GM12878 (cell line): ENCODE data around the gene PRAF2. TPM values are rescaled to one million over a fixed set of nuclear protein-coding genes. Genes with fewer than 3 reads are reported as not detected.

Experiments used
- ATAC-seq: fragments of 200-7000 bp; cut with Tn5 transposase; 3 replicates; pipeline ENCODE4 v1.9.1; 2020; ENCODE audit warnings: mild to moderate bottlenecking, moderate library complexity
- BruUV-seq: library from RNA; stranded (reverse); fragments of 400-500 nt; replicated peaks from 2 replicates; lab custom pipeline; 2021; lab: Mats Ljungman, UMichigan
- CTCF ChIA-PET: fragments of 300-600 bp; sonication (Branson Sonifier 250); formaldehyde crosslinking; extraction: SDS; loops from one replicate; lab custom pipeline; 2021; ENCODE audit warnings: inconsistent platforms; lab: Yijun Ruan, JAX
- POLR2A ChIA-PET: fragments of 350-600 bp; formaldehyde crosslinking; extraction: SDS; loops from one replicate; lab custom pipeline; 2021; ENCODE audit warnings: inconsistent platforms; lab: Charles Lee
- RAD21 ChIA-PET: fragments of 300-600 bp; sonication (Branson Sonifier 250); formaldehyde crosslinking; loops from one replicate; lab custom pipeline; 2023; ENCODE audit warnings: antibody characterized with exemption; ENCODE audit not compliant: unreplicated experiment; lab: Charles Lee
- SMC1A ChIA-PET: fragments of 300-600 bp; sonication (Branson Sonifier 250); formaldehyde crosslinking; loops from one replicate; lab custom pipeline; 2023; ENCODE audit not compliant: unreplicated experiment, uncharacterized antibody; lab: Charles Lee
- DNase-seq: peaks from one replicate; pipeline ENCODE4 v3.0.0-alpha.2; 2011; ENCODE audit warnings: low read depth, low spot score
- FAIRE-seq: peaks from 3 replicates; lab custom pipeline; 2011; peaks lifted over from hg19 to GRCh38; lab: Jason Lieb, UNC
- H2AFZ ChIP-seq: 2 replicates; pipeline ENCODE4 v1.6.0; 2011; ENCODE audit warnings: low read depth, low read length, control low read depth; ENCODE audit not compliant: control insufficient read depth
- H3K27ac ChIP-seq: 2 replicates; pipeline ENCODE4 v1.5.1; 2011; ENCODE audit warnings: control low read depth; ENCODE audit not compliant: control insufficient read depth, insufficient read depth
- H3K27me3 ChIP-seq, 2 experiments: replicated peaks in 1 of 2; 2 replicates each; pipeline versions ENCODE4 v1.6.0 to v1.6.1; 2011; ENCODE audit warnings: low read length in 1 of 2; ENCODE audit not compliant: control insufficient read depth in 2 of 2, insufficient read depth in 2 of 2
- H3K36me3 ChIP-seq, 2 experiments: 2 replicates each; pipeline ENCODE4 v1.5.1; 2011; ENCODE audit warnings: low read length in 1 of 2; ENCODE audit not compliant: control insufficient read depth in 2 of 2, insufficient read depth in 2 of 2
- H3K4me1 ChIP-seq: 2 replicates; pipeline ENCODE4 v1.6.1; 2011; ENCODE audit warnings: mild to moderate bottlenecking, low read length, moderate library complexity, mixed read lengths; ENCODE audit not compliant: control insufficient read depth, insufficient read depth
- H3K4me2 ChIP-seq: 2 replicates; pipeline ENCODE4 v1.6.0; 2011; ENCODE audit warnings: control low read depth; ENCODE audit not compliant: control insufficient read depth, insufficient read depth
- H3K4me3 ChIP-seq: fragments of 200-600 bp; sonication (generic); 2 replicates; pipeline ENCODE4 v1.5.1; 2016
- H3K79me2 ChIP-seq: 2 replicates; pipeline ENCODE4 v1.6.0; 2011; ENCODE audit warnings: low read length; ENCODE audit not compliant: control insufficient read depth, insufficient read depth
- H3K9ac ChIP-seq: 2 replicates; pipeline ENCODE4 v1.8.0; 2011; ENCODE audit warnings: low read length, control low read depth, mixed read lengths; ENCODE audit not compliant: control insufficient read depth, insufficient read depth
- H3K9me3 ChIP-seq: replicated peaks from 3 replicates; pipeline ENCODE4 v1.5.1; 2011; ENCODE audit warnings: mild to moderate bottlenecking, low read length; ENCODE audit not compliant: control insufficient read depth, insufficient read depth
- H4K20me1 ChIP-seq: 2 replicates; pipeline ENCODE4 v1.6.0; 2011; ENCODE audit not compliant: control insufficient read depth, insufficient read depth
- BACH1 ChIP-seq: fragments of 450-650 bp; IDR thresholded peaks from 2 replicates; pipeline ENCODE4 v1.6.1; 2017; ENCODE audit warnings: mild to moderate bottlenecking, borderline replicate concordance
- E2F8 ChIP-seq: fragments of 450-650 bp; IDR thresholded peaks from 2 replicates; pipeline ENCODE4 v1.6.1; 2018; ENCODE audit warnings: mild to moderate bottlenecking, low read depth, moderate library complexity; ENCODE audit not compliant: partially characterized antibody
- FOS ChIP-seq: IDR thresholded peaks from 3 replicates; pipeline ENCODE4 v1.6.1; 2011; ENCODE audit warnings: borderline replicate concordance; ENCODE audit not compliant: insufficient read length; ENCODE audit errors: extremely low read depth
- IKZF1 ChIP-seq: fragments of 450-650 bp; conservative IDR thresholded peaks from 2 replicates; pipeline ENCODE4 v1.6.1; 2017; ENCODE audit warnings: antibody characterized with exemption, mild to moderate bottlenecking
- JUND ChIP-seq: IDR thresholded peaks from 2 replicates; pipeline ENCODE4 v1.6.1; 2012; ENCODE audit warnings: low read depth, mild to moderate bottlenecking, low read length, improper control_type of control experiment, moderate library complexity
- NFIC ChIP-seq: IDR thresholded peaks from 2 replicates; pipeline ENCODE4 v1.6.1; 2012; ENCODE audit warnings: low read depth, mild to moderate bottlenecking, inconsistent platforms, low read length, moderate library complexity
- PAX5 ChIP-seq: IDR thresholded peaks from 2 replicates; pipeline ENCODE4 v1.6.1; 2011; ENCODE audit warnings: low read depth, low read length, borderline replicate concordance
- POLR2AphosphoS2 ChIP-seq: IDR thresholded peaks from 2 replicates; pipeline ENCODE4 v1.6.1; 2011; ENCODE audit warnings: low read depth, mild to moderate bottlenecking, low read length, improper control_type of control experiment, moderate library complexity
- POLR2AphosphoS5 ChIP-seq: IDR thresholded peaks from 2 replicates; pipeline ENCODE4 v1.6.1; 2011; ENCODE audit warnings: mild to moderate bottlenecking, low read length, inconsistent platforms
- USF1 ChIP-seq: IDR thresholded peaks from 2 replicates; pipeline ENCODE4 v1.6.1; 2011; ENCODE audit warnings: borderline replicate concordance, low read depth, mild to moderate bottlenecking, moderate library complexity, mixed read lengths, low read length; ENCODE audit not compliant: insufficient read depth; ENCODE audit errors: extremely low read length
- ZSCAN29 ChIP-seq: fragments of 450-650 bp; IDR thresholded peaks from 2 replicates; pipeline ENCODE4 v1.6.1; 2017; ENCODE audit warnings: mild to moderate bottlenecking, moderate library complexity
- WGBS: methylation state at CpG from one replicate; pipeline ENCODE4 v1.1.6; 2016; ENCODE audit warnings: low lambda C conversion rate; ENCODE audit not compliant: insufficient replicate concordance, insufficient coverage; ENCODE audit errors: missing lambda C conversion rate; 5-methylcytosine and 5-hydroxymethylcytosine counted together
- in situ Hi-C: fragments of 300-500 bp; cut with MboI; formaldehyde crosslinking; loops from 9 replicates; pipeline ENCODE4 v1.14.3; 2018; ENCODE audit warnings: mixed read lengths
- intact Hi-C: fragments of 100-400 bp; cut with micrococcal nuclease; formaldehyde crosslinking; loops from one replicate; pipeline ENCODE4 v1.14.2; 2022; ENCODE audit not compliant: unreplicated experiment
- polyA plus RNA-seq, 11 experiments: library from polyadenylated mRNA; depleted of rRNA in 4 of 11; unstranded in 6 of 11; stranded (reverse) in 5 of 11; fragments of >200 nt; fragmentation: Nextera tagmentation in 4 of 11; fragmentation: Illumina TruSeq in 1 of 11; extraction: Ambion mirVana in 4 of 11; extraction: Trizol in 1 of 11; gene quantifications; 1 replicate in 1 of 11; 2 replicates in 10 of 11; pipeline versions ENCODE4 v1.2.1 to v1.2.3, GENCODE V29; 2011 to 2016; ENCODE audit warnings: inconsistent platforms in 2 of 11, missing spikeins in 2 of 11, low read depth in 1 of 11
- total RNA-seq, 4 experiments: library from RNA; depleted of rRNA in 3 of 4; stranded (reverse); fragments of >200 nt in 3 of 4; fragmentation: Illumina TruSeq in 1 of 4; extraction: Trizol in 1 of 4; gene quantifications; 2 replicates each; pipeline versions ENCODE4 v1.2.1 to v1.2.3, GENCODE V29; 2013 to 2021

The PRAF2 gene
- total and polyA plus RNA-seq, 10 of the 15 experiments (the other 5 are each of a cell fraction or from before 2014, with no cell fraction given), result 0.80 to 16.7 (median 7.0) TPM

GRCh38 chrX:49071877-49072711 lies 1.7 kb downstream of the PRAF2 start:
- 87% methylated on average over 57 of the region's 63 CpGs for WGBS
- ChIA-PET RAD21 (no interaction called here), CTCF (no interaction called here), POLR2A (no interaction called here), SMC1A (no interaction called here)
- Histone ChIP-seq H3K36me3 (no peaks in the 10 kb centered on the region; a peak in 1 of 4 replicates), H3K9me3 (peaks cover 2% of the 10 kb centered on the region; the same call in 1 of the 3 replicates), H3K79me2 (no peaks in the 10 kb centered on the region), H4K20me1 (no peaks in the 10 kb centered on the region), H2AFZ (no peak overlapping the region), H3K4me2 (no peak overlapping the region), H3K4me3 (no peak overlapping the region), H3K27ac (no peak overlapping the region), H3K9ac (no peak overlapping the region)
- no peak for FAIRE-seq
- no TSS peak for BruUV-seq
- DNase-seq, result no peak
- in situ Hi-C loops, result no loop called here
- intact Hi-C loops, result no loop called here
- ATAC-seq, result no peak
- no peak for TF ChIP-seq POLR2AphosphoS5
- TF ChIP-seq NFIC, result no peak
- no peak for TF ChIP-seq BACH1
- TF ChIP-seq, all 136 proteins: peak for 0
- no peaks in the 10 kb centered on the region for H3K27me3 ChIP-seq
- H3K4me1 ChIP-seq, result no peaks in the 10 kb centered on the region

- 67% methylated on average over 4 of the region's 4 CpGs for WGBS
- CTCF ChIA-PET, result no interaction called here
- Histone ChIP-seq H3K4me3 (no peak overlapping the region), H3K9ac (no peak overlapping the region), H3K27me3 (no peaks in the 10 kb centered on the region), H3K9me3 (peaks cover 2% of the 10 kb centered on the region; the same call in 1 of the 3 replicates), H2AFZ (no peak overlapping the region), H3K36me3 (no peaks in the 10 kb centered on the region; a peak in 1 of 4 replicates), H3K27ac (no peak overlapping the region), H3K4me2 (no peak overlapping the region), H3K4me1 (no peaks in the 10 kb centered on the region), H4K20me1 (no peaks in the 10 kb centered on the region), H3K79me2 (no peaks in the 10 kb centered on the region)
- no peak for DNase-seq
- RAD21 ChIA-PET, result no interaction called here
- BruUV-seq, result no TSS peak
- ATAC-seq, result no peak
- in situ Hi-C loops (no loop called here), intact Hi-C loops (no loop called here)
- POLR2A ChIA-PET, result no interaction called here
- FAIRE-seq, result no peak
- SMC1A ChIA-PET, result interaction anchor here (0.5 kb wide), 1 partner anchor 201 kb away, joined by 3 read pairs; no protein-coding TSS in a partner anchor
- TF ChIP-seq POLR2AphosphoS2 (no peak), USF1 (no peak), JUND (no peak), IKZF1 (no peak), ZSCAN29 (no peak), FOS (no peak), E2F8 (no peak), PAX5 (no peak)
Observed at GRCh38 chrX:49070988-49071387, 2.8 kb downstream of the PRAF2 start.
